GM19240 (cell line): ENCODE measurements around the gene C4orf46.

Source experiments
- DNase-seq: peaks from one replicate; pipeline ENCODE4 v3.0.0; 2011; ENCODE audit warnings: low spot score; ENCODE audit not compliant: insufficient read length

The C4orf46 gene

GRCh38 chr4:158656439-158656838 is 15.2 kb downstream of the C4orf46 start:
- DNase-seq: no peak

DNA sequence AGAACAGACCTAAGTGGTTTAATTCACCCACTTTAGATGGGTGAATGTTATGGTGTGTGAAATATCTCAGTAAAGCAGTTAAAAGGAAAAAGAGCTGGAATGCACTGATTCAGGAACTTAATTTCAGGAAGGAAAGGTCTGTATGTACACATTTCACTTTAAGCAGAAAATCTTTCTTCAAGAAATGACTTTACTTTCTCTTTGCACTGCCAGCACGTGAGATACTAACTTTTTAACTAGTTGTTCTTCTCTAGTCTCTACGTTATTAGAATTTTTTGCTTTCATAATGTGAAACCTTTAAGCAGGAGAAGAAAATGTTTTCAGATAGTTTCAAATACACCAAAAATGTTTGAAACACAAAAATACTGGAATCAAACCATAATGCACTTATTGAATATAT is 18.8 kb downstream of the C4orf46 start:
- no peak for DNase-seq

GRCh38 chr4:158649111-158649680 is 22.5 kb downstream of the C4orf46 start:
- DNase-seq: no peak

DNA sequence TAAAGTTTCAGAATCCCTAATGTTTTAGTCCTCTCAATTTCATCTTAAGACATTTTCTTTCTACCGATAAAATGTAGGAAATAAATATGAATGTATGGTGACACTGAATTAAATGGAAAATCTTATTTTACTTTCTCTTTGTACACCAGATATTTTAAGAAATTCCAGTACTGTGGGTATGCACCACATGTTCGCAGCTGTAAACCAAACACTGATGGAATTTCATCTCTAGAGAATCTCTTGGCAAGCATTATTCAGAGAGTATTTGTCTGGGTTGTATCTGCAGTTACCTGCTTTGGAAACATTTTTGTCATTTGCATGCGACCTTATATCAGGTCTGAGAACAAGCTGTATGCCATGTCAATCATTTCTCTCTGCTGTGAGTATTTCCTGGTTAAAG is 26.9 kb downstream of the C4orf46 start:
- no peak for DNase-seq

GRCh38 chr4:158644356-158644755 is 27.3 kb downstream of the C4orf46 start:
- DNase-seq: no peak

DNA sequence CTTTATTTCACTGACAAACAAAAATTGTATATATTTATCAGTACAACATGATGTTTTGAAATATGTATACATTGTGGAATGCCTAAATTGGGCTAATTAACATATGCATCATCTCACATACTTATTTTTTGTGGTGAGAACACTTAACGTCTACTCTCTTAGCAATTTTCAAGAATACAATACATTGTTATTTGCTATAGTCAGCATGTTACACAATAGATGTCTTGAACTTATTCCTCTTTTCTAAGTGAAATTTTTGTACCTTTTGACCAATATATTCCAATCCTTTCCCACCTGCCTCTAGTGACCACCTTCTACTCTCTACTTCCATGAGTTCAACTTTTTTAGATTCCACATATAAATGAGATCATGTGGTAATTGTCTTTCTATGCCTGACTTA is 35.1 kb downstream of the C4orf46 start:
- no peak for DNase-seq

DNA sequence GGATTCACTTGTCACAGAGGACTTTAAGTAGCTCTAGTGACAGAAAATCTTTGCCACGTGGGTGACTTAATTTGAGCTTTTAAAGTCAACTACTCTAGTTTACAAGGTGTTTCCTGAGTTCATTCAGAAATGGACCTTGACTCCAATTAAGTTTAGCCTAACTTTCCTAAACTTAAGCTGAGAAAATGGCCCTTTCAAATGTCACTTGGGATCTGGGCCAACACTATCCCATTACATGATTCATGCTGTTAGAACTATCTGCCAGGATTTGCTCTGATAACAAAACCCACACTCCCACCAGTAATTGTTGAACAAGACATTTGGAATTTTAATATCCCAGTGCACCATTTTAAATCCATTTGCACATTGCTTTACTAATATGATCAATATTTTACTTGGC is 40.8 kb downstream of the C4orf46 start:
- no peak for DNase-seq

- DNase-seq: no peak
Measured at GRCh38 chr4:158625544-158625943, 46.1 kb downstream of the C4orf46 start.

DNA sequence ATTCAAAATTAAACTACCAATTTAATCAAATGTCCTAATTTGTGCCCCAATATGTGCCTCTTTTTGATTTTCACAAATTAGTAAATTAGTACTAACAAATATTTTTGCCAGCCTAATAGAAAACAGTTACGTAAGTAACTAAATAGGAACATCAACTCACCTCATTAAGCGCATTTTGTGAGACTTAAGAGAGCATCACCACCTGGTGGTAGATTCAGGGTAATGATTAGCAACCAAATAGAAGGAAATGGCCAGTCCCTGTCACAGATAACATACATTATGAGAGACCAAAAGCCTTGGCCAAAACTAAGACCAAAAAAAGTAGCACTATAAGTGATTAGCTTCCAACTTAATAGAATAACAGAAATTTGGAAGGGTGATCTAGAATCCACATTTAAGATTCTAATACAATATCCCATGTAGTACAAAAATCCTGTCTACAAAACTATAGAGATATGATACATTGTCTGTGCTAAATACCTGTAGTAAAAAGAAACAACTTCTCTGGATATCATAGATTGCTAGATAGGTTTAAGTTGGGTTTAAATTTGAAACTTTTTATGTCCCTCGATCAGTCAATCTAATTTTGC is 46.7 kb downstream of the C4orf46 start:
- no peak for DNase-seq

GRCh38 chr4:158622251-158622650 is 49.4 kb downstream of the C4orf46 start:
- DNase-seq: no peak

- no peak for DNase-seq
Measured at GRCh38 chr4:158621729-158622128, 50.0 kb downstream of the C4orf46 start.

GRCh38 chr4:158617956-158618355 is 53.7 kb downstream of the C4orf46 start:
- DNase-seq: no peak
